Lung (tissue), 12 donors: Measurements from ENCODE around the gene PP2D1. TPM values are rescaled to one million over a fixed set of nuclear protein-coding genes. Genes with fewer than 3 reads are reported as not detected.
"Not testable (repeated sequence)": the region's sequence is repeated elsewhere in the genome, so short reads cannot be mapped to it uniquely, and the experiment has no call there.

Experiments
- ATAC-seq: fragments of 200-7000 bp; cut with Tn5 transposase; one replicate; pipeline ENCODE4 v1.9.1; 2020; ENCODE audit warnings: moderate number of reproducible peaks; ENCODE audit not compliant: insufficient read depth, low FRiP score
- DNase-seq, 3 donors: peaks; one replicate each; pipeline ENCODE4 v3.0.0-alpha.2; 2013 to 2017
- H3K27ac ChIP-seq, 2 donors: one replicate each; pipeline ENCODE4 v1.5.1; 2013; ENCODE audit warnings: mild to moderate bottlenecking in 2 of 2, moderate library complexity in 2 of 2, control low read depth in 1 of 2, inconsistent platforms in 1 of 2, low read depth in 1 of 2, low read length in 1 of 2
- H3K27me3 ChIP-seq, 3 donors: one replicate each; pipeline ENCODE4 v1.5.1; 2013; ENCODE audit warnings: low read length in 2 of 3; ENCODE audit not compliant: control insufficient read depth in 3 of 3, insufficient read depth in 3 of 3
- H3K36me3 ChIP-seq, 4 donors: one replicate each; pipeline ENCODE4 v1.5.1; 2013; ENCODE audit warnings: low read length in 4 of 4, mild to moderate bottlenecking in 1 of 4, moderate library complexity in 1 of 4; ENCODE audit not compliant: control insufficient read depth in 4 of 4, insufficient read depth in 4 of 4
- H3K4me1 ChIP-seq, 5 donors: one replicate each; pipeline ENCODE4 v1.5.1; 2013; ENCODE audit warnings: low read length in 5 of 5, mild to moderate bottlenecking in 2 of 5, moderate library complexity in 1 of 5; ENCODE audit not compliant: control insufficient read depth in 5 of 5, insufficient read depth in 5 of 5
- H3K4me3 ChIP-seq: one replicate; pipeline ENCODE4 v1.5.1; 2013; ENCODE audit warnings: mild to moderate bottlenecking, control low read depth, moderate library complexity
- H3K9ac ChIP-seq, 2 donors: one replicate each; pipeline ENCODE4 v1.5.1; 2013; ENCODE audit warnings: low read length in 2 of 2, control low read depth in 1 of 2; ENCODE audit not compliant: insufficient read depth in 1 of 2
- H3K9me3 ChIP-seq, 4 donors: one replicate each; pipeline ENCODE4 v1.5.1; 2013; ENCODE audit warnings: low read length in 3 of 4, mild to moderate bottlenecking in 1 of 4, moderate library complexity in 1 of 4; ENCODE audit not compliant: control insufficient read depth in 4 of 4, insufficient read depth in 3 of 4
- CTCF ChIP-seq: IDR thresholded peaks from 2 replicates; pipeline ENCODE4 v1.5.1; 2012; ENCODE audit warnings: mild to moderate bottlenecking; ENCODE audit errors: control extremely low read depth, extremely low read depth
- WGBS, 2 donors: extraction: QIAGEN DNeasy Blood & Tissue Kit; methylation state at CpG; one replicate each; pipeline ENCODE4 v1.1.7; 2013; 5-methylcytosine and 5-hydroxymethylcytosine counted together
- polyA plus RNA-seq, 2 donors: library from polyadenylated mRNA; stranded (reverse); fragments of 200-250 nt; gene quantifications; one replicate each; pipeline ENCODE4 v1.2.1, GENCODE V29; 2013
- total RNA-seq, 2 donors: library from RNA; depleted of rRNA in 1 of 2; stranded (reverse); fragments of >200 nt in 1 of 2; gene quantifications; one replicate each; pipeline ENCODE4 v1.2.1, GENCODE V29; 2014 to 2021
- donor health status: control.
- donor health status: control.
- donor health status: Bipolar disorder and iron deficiency.
- donor health status: healthy.
- donor health status: DM: yes; HTN: yes; CAD: no.

Gene PP2D1
- total and polyA plus RNA-seq, 4 donors, result not detected

GRCh38 chr3:20001932-20002331 is 10.1 kb downstream of the PP2D1 start:
- H3K27me3 ChIP-seq, result no peaks in the 10 kb centered on the region
- WGBS, 2 donors, result 74 to 77% methylated on average over 3 of the region's 3 CpGs
- H3K9ac ChIP-seq, result no peak overlapping the region
- H3K4me1 ChIP-seq, result peaks cover 0 to 2% (median 0%) of the 10 kb centered on the region in 5 donors
- H3K27ac ChIP-seq, result no peak overlapping the region
- no peak for DNase-seq
- no peak for ATAC-seq
- no peak overlapping the region for H3K4me3 ChIP-seq
- H3K9me3 ChIP-seq, result no peaks in the 10 kb centered on the region
- TF ChIP-seq CTCF, result no peak
- H3K36me3 ChIP-seq, result no peaks in the 10 kb centered on the region

- no peak for ATAC-seq
Observed at GRCh38 chr3:19997502-19997901, 14.6 kb downstream of the PP2D1 start.

GRCh38 chr3:19994796-19995195 is 17.3 kb downstream of the PP2D1 start:
- Histone ChIP-seq H3K4me3 (no peak overlapping the region), H3K9me3 (no peaks in the 10 kb centered on the region), H3K4me1 (peaks cover 0 to 5% (median 0%) of the 10 kb centered on the region in 5 donors), H3K27ac (no peak overlapping the region), H3K27me3 (no peaks in the 10 kb centered on the region), H3K9ac (no peak overlapping the region), H3K36me3 (no peaks in the 10 kb centered on the region)
- no peak for DNase-seq
- ATAC-seq, result no peak
- no peak for TF ChIP-seq CTCF
- 90 to 92% methylated on average over 2 of the region's 2 CpGs for WGBS, 2 donors

More at GRCh38 chr3:19997502-19997901, 14.6 kb downstream of the PP2D1 start:
- Histone ChIP-seq H3K27me3 (no peaks in the 10 kb centered on the region), H3K27ac (no peak overlapping the region), H3K4me1 (peaks cover 0 to 2% (median 0%) of the 10 kb centered on the region in 5 donors), H3K9me3 (no peaks in the 10 kb centered on the region), H3K9ac (no peak overlapping the region), H3K4me3 (no peak overlapping the region), H3K36me3 (no peaks in the 10 kb centered on the region)
- DNase-seq, result no peak
- 95% methylated on average over 4 of the region's 4 CpGs for WGBS, 2 donors
- no peak for TF ChIP-seq CTCF

GRCh38 chr3:19988904-19989303 is 23.2 kb downstream of the PP2D1 start:
- 96 to 99% methylated on average over 8 of the region's 8 CpGs for WGBS, 2 donors

More at GRCh38 chr3:19988904-19989303, 23.2 kb downstream of the PP2D1 start:
- not testable (repeated sequence) for ATAC-seq, DNase-seq, H3K4me1 ChIP-seq, H3K9ac ChIP-seq, H3K27ac ChIP-seq, H3K27me3 ChIP-seq, H3K36me3 ChIP-seq, H3K4me3 ChIP-seq, H3K9me3 ChIP-seq
